PC-9 (cell line): ENCODE measurements around the gene DSCAML1. TPM values are rescaled to one million over a fixed set of nuclear protein-coding genes. Genes with fewer than 3 reads are reported as not detected.

ENCODE experiments used
- BruUV-seq: library from RNA; stranded (reverse); fragments of 400-500 nt; replicated peaks from 2 replicates; lab custom pipeline; 2021; lab: Mats Ljungman, UMichigan
- CTCF ChIA-PET: fragments of 300-600 bp; sonication (Branson Sonifier 250); formaldehyde crosslinking; loops from one replicate; lab custom pipeline; 2022; ENCODE audit warnings: antibody characterized with exemption; lab: Charles Lee
- POLR2A ChIA-PET: fragments of 300-600 bp; sonication (Branson Sonifier 250); formaldehyde crosslinking; loops from one replicate; lab custom pipeline; 2022; ENCODE audit warnings: antibody characterized with exemption; ENCODE audit not compliant: unreplicated experiment; lab: Charles Lee
- DNase-seq, 2 experiments: peaks; one replicate each; pipeline versions ENCODE4 v3.0.0 to v3.0.0-alpha.2; 2015 to 2022; ENCODE audit warnings: mixed read lengths in 1 of 2
- H2AFZ ChIP-seq: fragments of 200-600 bp; sonication (generic); 2 replicates; pipeline ENCODE4 v1.8.1; 2017; ENCODE audit warnings: antibody characterized with exemption
- H3F3A ChIP-seq: fragments of 200-600 bp; sonication (generic); 2 replicates; pipeline ENCODE4 v1.8.1; 2017; ENCODE audit warnings: antibody characterized with exemption, mild to moderate bottlenecking, low read depth; ENCODE audit not compliant: insufficient read depth
- H3K27ac ChIP-seq: fragments of 200-600 bp; sonication (generic); 2 replicates; pipeline ENCODE4 v1.6.1; 2016; ENCODE audit warnings: mixed run types
- H3K27me3 ChIP-seq: fragments of 200-600 bp; sonication (generic); 2 replicates; pipeline ENCODE4 v1.6.1; 2016; ENCODE audit warnings: low read depth, mixed run types; ENCODE audit not compliant: insufficient read depth
- H3K36me3 ChIP-seq: fragments of 200-600 bp; sonication (generic); 2 replicates; pipeline ENCODE4 v1.6.1; 2016; ENCODE audit warnings: low read depth, mixed run types
- H3K4me1 ChIP-seq: fragments of 200-600 bp; sonication (generic); replicated peaks from 2 replicates; pipeline ENCODE4 v1.6.1; 2016; ENCODE audit warnings: mixed run types; ENCODE audit not compliant: insufficient read depth
- H3K4me2 ChIP-seq: fragments of 200-600 bp; sonication (generic); 2 replicates; pipeline ENCODE4 v1.6.1; 2017; ENCODE audit warnings: mixed run types
- H3K4me3 ChIP-seq: fragments of 200-600 bp; sonication (generic); 2 replicates; pipeline ENCODE4 v1.6.1; 2016; ENCODE audit warnings: mixed run types
- H3K79me2 ChIP-seq: fragments of 200-600 bp; sonication (generic); 2 replicates; pipeline ENCODE4 v1.6.1; 2017; ENCODE audit warnings: low read depth, mixed run types
- H3K9me2 ChIP-seq: fragments of 200-600 bp; sonication (generic); 2 replicates; pipeline ENCODE4 v1.8.1; 2017; ENCODE audit warnings: mild to moderate bottlenecking; ENCODE audit not compliant: insufficient read depth
- H3K9me3 ChIP-seq: fragments of 200-600 bp; sonication (generic); 2 replicates; pipeline ENCODE4 v1.8.1; 2016; ENCODE audit warnings: low read depth; ENCODE audit not compliant: insufficient read depth
- H4K20me1 ChIP-seq: fragments of 200-600 bp; sonication (generic); 2 replicates; pipeline ENCODE4 v1.8.1; 2017; ENCODE audit not compliant: insufficient read depth
- EZH2 ChIP-seq: fragments of 200-600 bp; sonication (generic); IDR thresholded peaks from 2 replicates; pipeline ENCODE4 v1.8.0; 2017; ENCODE audit warnings: antibody characterized with exemption, low read depth
- intact Hi-C: fragments of 100-400 bp; cut with micrococcal nuclease; formaldehyde crosslinking; loops from one replicate; pipeline ENCODE4 v1.10.0; 2022; ENCODE audit not compliant: unreplicated experiment
- total RNA-seq: library from RNA; stranded (reverse); gene quantifications from 2 replicates; pipeline ENCODE4 v1.2.3, GENCODE V29; 2021
- TF ChIP-seq, protein P1 (sequence below): fragments of 200-600 bp; sonication (generic); conservative IDR thresholded peaks from 2 replicates; pipeline ENCODE4 v1.6.1; 2017; ENCODE audit warnings: mixed run types, antibody characterized with exemption, mild to moderate bottlenecking, moderate library complexity

Gene DSCAML1
- total RNA-seq, 1 experiment from 2014 or later, result not detected

DNA sequence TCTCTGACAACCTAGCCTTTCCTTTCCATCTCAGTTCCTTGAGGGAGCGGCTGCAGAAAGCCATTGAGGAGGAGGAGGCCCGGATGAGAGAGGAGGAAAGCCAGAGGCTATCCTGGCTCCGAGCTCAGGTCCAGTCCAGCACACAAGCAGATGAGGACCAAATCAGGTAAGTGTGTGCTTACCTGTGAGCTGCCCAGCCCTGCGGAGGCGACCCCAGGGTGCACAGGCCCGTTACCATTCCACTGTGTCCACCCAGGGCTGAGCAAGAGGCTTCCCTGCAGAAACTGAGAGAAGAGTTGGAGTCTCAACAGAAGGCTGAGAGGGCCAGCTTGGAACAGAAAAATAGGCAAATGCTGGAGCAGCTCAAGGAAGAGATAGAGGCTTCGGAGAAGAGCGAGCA, 406.3 kb downstream of the DSCAML1 start:
- no peaks in the 10 kb centered on the region for H3K27me3 ChIP-seq
- no peak overlapping the region for H3K4me2 ChIP-seq
- H3K36me3 ChIP-seq, result 0 out of 2 replicates have a peak, but pooled peaks cover 10% of the 10 kb centered on the region
- DNase-seq, result no peak
- no peaks in the 10 kb centered on the region for H3K9me2 ChIP-seq
- H4K20me1 ChIP-seq, result no peaks in the 10 kb centered on the region
- H3K9me3 ChIP-seq, result no peaks in the 10 kb centered on the region
- H3K4me1 ChIP-seq, result no peaks in the 10 kb centered on the region
- no peak for TF ChIP-seq EZH2
- TF ChIP-seq, protein P1, sequence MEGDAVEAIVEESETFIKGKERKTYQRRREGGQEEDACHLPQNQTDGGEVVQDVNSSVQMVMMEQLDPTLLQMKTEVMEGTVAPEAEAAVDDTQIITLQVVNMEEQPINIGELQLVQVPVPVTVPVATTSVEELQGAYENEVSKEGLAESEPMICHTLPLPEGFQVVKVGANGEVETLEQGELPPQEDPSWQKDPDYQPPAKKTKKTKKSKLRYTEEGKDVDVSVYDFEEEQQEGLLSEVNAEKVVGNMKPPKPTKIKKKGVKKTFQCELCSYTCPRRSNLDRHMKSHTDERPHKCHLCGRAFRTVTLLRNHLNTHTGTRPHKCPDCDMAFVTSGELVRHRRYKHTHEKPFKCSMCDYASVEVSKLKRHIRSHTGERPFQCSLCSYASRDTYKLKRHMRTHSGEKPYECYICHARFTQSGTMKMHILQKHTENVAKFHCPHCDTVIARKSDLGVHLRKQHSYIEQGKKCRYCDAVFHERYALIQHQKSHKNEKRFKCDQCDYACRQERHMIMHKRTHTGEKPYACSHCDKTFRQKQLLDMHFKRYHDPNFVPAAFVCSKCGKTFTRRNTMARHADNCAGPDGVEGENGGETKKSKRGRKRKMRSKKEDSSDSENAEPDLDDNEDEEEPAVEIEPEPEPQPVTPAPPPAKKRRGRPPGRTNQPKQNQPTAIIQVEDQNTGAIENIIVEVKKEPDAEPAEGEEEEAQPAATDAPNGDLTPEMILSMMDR, result no peak
- intact Hi-C loops, result no loop called here
- H3K27ac ChIP-seq, result no peak overlapping the region
- H3K4me3 ChIP-seq, result no peak overlapping the region
- H3K79me2 ChIP-seq, result no peaks in the 10 kb centered on the region
- ChIA-PET CTCF (interaction anchor here (0.5 kb wide), 1 partner anchor 200 kb away, joined by 9 read pairs; no protein-coding TSS in a partner anchor), POLR2A (interaction anchor here (0.6 kb wide), 1 partner anchor 74 kb away, joined by 3 read pairs; no protein-coding TSS in a partner anchor)
- BruUV-seq, result no TSS peak
- H3F3A ChIP-seq, result no peaks in the 10 kb centered on the region
- H2AFZ ChIP-seq, result no peak overlapping the region

DNA sequence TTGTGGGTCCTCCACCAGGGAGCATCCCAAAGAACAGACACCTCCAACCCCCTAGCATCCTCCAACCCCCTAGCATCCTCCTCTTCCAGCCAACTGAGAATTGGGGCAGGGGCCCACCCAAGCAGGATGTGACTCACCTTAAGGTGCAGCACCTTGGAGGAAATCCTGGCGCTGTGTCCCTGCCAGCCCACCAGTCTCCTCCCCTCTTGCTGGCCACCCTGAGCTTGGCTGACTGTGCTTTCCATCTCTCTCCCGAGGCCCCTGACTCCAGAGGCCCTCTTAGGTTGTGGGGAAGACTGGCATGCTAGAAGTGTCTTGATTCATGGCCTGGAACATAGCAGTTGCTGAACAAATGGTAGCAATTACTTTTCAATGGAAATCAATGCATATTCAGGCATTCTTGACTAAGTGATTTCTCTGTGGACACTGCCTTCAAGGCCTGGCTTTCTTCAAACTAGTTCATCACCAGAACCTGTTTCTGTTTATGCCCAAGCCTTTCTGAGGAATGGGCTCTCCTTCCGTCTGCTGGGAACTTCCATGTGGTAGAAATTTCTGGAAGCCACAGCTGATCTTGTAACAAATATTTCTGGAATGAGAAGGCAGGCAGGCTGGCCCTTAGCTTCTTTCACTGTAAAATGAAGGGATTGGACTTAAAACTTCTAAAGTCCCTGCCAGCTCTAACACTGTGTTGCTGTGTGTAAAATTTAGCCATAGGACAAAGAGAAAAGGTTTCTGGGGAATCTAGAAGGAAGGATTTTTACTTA, 408.8 kb downstream of the DSCAML1 start:
- Histone ChIP-seq H3K9me3 (no peaks in the 10 kb centered on the region), H3K4me3 (no peak overlapping the region), H3K4me1 (no peaks in the 10 kb centered on the region), H3K4me2 (no peak overlapping the region), H3K36me3 (0 out of 2 replicates have a peak, but pooled peaks cover 10% of the 10 kb centered on the region), H3K27ac (no peak overlapping the region), H4K20me1 (no peaks in the 10 kb centered on the region), H2AFZ (no peak overlapping the region), H3K9me2 (no peaks in the 10 kb centered on the region), H3F3A (no peaks in the 10 kb centered on the region), H3K79me2 (no peaks in the 10 kb centered on the region), H3K27me3 (no peaks in the 10 kb centered on the region)
- POLR2A ChIA-PET, result no interaction called here
- CTCF ChIA-PET, result no interaction called here
- intact Hi-C loops, result no loop called here
- no peak for DNase-seq
- no TSS peak for BruUV-seq
- TF ChIP-seq EZH2, result no peak
- TF ChIP-seq, protein P1, result no peak

- CTCF ChIA-PET, result no interaction called here
- no peak for DNase-seq
- Histone ChIP-seq H3K27ac (no peak overlapping the region), H3F3A (no peaks in the 10 kb centered on the region), H3K4me1 (no peaks in the 10 kb centered on the region), H3K36me3 (0 out of 2 replicates have a peak, but pooled peaks cover 10% of the 10 kb centered on the region), H3K9me2 (no peaks in the 10 kb centered on the region), H3K4me3 (no peak overlapping the region), H3K27me3 (no peaks in the 10 kb centered on the region), H3K4me2 (no peak overlapping the region), H3K9me3 (no peaks in the 10 kb centered on the region), H2AFZ (no peak overlapping the region), H3K79me2 (no peaks in the 10 kb centered on the region), H4K20me1 (no peaks in the 10 kb centered on the region)
- no TSS peak for BruUV-seq
- TF ChIP-seq, protein P1, result no peak
- no peak for TF ChIP-seq EZH2
- POLR2A ChIA-PET, result no interaction called here
- intact Hi-C loops, result no loop called here
Measured at GRCh38 chr11:117385906-117386305, 411.1 kb downstream of the DSCAML1 start.
